HCT116 (cell line): ENCODE measurements around the gene EIF4E. TPM values are rescaled to one million over a fixed set of nuclear protein-coding genes. Genes with fewer than 3 reads are reported as not detected.

Experiments
- ATAC-seq: fragments of 200-7000 bp; cut with Tn5 transposase; 2 replicates; pipeline ENCODE4 v1.9.1; 2020; ENCODE audit warnings: mild to moderate bottlenecking, moderate library complexity
- BruUV-seq: library from RNA; stranded (reverse); fragments of 400-500 nt; replicated peaks from 2 replicates; lab custom pipeline; 2021; lab: Mats Ljungman, UMichigan
- CTCF ChIA-PET: fragments of 300-600 bp; sonication (Branson Sonifier 250); formaldehyde crosslinking; loops from one replicate; lab custom pipeline; 2021; ENCODE audit warnings: antibody characterized with exemption; lab: Charles Lee
- POLR2A ChIA-PET: fragments of 300-600, 350-600 bp; sonication (Branson Sonifier 250); formaldehyde crosslinking; loops from one replicate; lab custom pipeline; 2021; ENCODE audit warnings: antibody characterized with exemption; lab: Charles Lee
- RAD21 ChIA-PET, 2 experiments: fragments of 300-600 bp; sonication (Branson Sonifier 250); formaldehyde crosslinking; loops; one replicate each; lab custom pipeline; 2023; ENCODE audit warnings: low total read pairs in 2 of 2; ENCODE audit not compliant: uncharacterized antibody in 2 of 2, unreplicated experiment in 2 of 2, low non-redundant PET in 1 of 2; lab: Charles Lee
- DNase-seq: peaks from one replicate; pipeline ENCODE4 v3.0.0-alpha.2; 2010; ENCODE audit warnings: low read depth, low spot score
- H2AFZ ChIP-seq: fragments of 200-600 bp; shearing (Covaris generic), sonication (generic); 2 replicates; pipeline ENCODE4 v1.6.1; 2017; ENCODE audit warnings: low read depth, mixed run types, mixed read lengths, antibody characterized with exemption, low read length; ENCODE audit not compliant: poor library complexity, severe bottlenecking
- H3K27ac ChIP-seq: 2 replicates; pipeline ENCODE4 v1.5.1; 2012; ENCODE audit warnings: low read depth, low read length
- H3K27me3 ChIP-seq: fragments of 200-600 bp; sonication (generic); 2 replicates; pipeline ENCODE4 v1.6.1; 2016; ENCODE audit warnings: mixed run types, low read length, mixed read lengths; ENCODE audit not compliant: insufficient read depth
- H3K36me3 ChIP-seq, 2 experiments: fragments of 200-500 bp in 1 of 2; fragments of 200-600 bp in 1 of 2; sonication (Bioruptor generic) in 1 of 2; sonication (generic) in 1 of 2; 2 replicates each; pipeline versions ENCODE4 v1.5.1 to v1.6.1; 2014 to 2016; ENCODE audit warnings: low read length in 2 of 2, inconsistent platforms in 1 of 2, mixed read lengths in 1 of 2, mixed run types in 1 of 2; ENCODE audit not compliant: insufficient read depth in 2 of 2, control insufficient read depth in 1 of 2
- H3K4me1 ChIP-seq, 2 experiments: fragments of 200-600 bp in 1 of 2; sonication (generic) in 1 of 2; 2 replicates each; pipeline versions ENCODE4 v1.5.1 to v1.6.1; 2012 to 2017; ENCODE audit warnings: low read length in 2 of 2, inconsistent platforms in 1 of 2, mild to moderate bottlenecking in 1 of 2, mixed read lengths in 1 of 2, mixed run types in 1 of 2, moderate library complexity in 1 of 2; ENCODE audit not compliant: insufficient read depth in 2 of 2, control insufficient read depth in 1 of 2
- H3K4me2 ChIP-seq: fragments of 200-600 bp; sonication (generic); 2 replicates; pipeline ENCODE4 v1.6.1; 2017; ENCODE audit warnings: mixed run types, low read length, mixed read lengths
- H3K4me3 ChIP-seq, 2 experiments: fragments of 200-600 bp in 1 of 2; sonication (generic) in 1 of 2; replicated peaks in 1 of 2; 2 replicates each; pipeline ENCODE4 v1.5.1; 2011 to 2016; ENCODE audit warnings: low read length in 2 of 2, control low read depth in 1 of 2, low read depth in 1 of 2, mild to moderate bottlenecking in 1 of 2, mixed read lengths in 1 of 2, mixed run types in 1 of 2
- H3K79me2 ChIP-seq: fragments of 200-600 bp; sonication (generic); 2 replicates; pipeline ENCODE4 v1.6.1; 2017; ENCODE audit warnings: mild to moderate bottlenecking, mixed run types, low read length, moderate library complexity, mixed read lengths; ENCODE audit not compliant: insufficient read depth
- H3K9ac ChIP-seq: fragments of 200-600 bp; sonication (generic); 2 replicates; pipeline ENCODE4 v1.6.1; 2016; ENCODE audit warnings: low read length, mixed read lengths
- H3K9me2 ChIP-seq: fragments of 200-600 bp; sonication (generic), shearing (Covaris generic); 2 replicates; pipeline ENCODE4 v1.6.1; 2017; ENCODE audit warnings: mixed run types, mild to moderate bottlenecking, moderate library complexity; ENCODE audit not compliant: insufficient read depth
- H3K9me3 ChIP-seq, 2 experiments: fragments of 200-500 bp in 1 of 2; fragments of 200-600 bp in 1 of 2; sonication (Bioruptor generic) in 1 of 2; sonication (generic) in 1 of 2; 2 replicates each; pipeline ENCODE4 v1.6.1; 2014 to 2017; ENCODE audit warnings: low read length in 2 of 2, mixed read lengths in 2 of 2, inconsistent platforms in 1 of 2, low read depth in 1 of 2, mild to moderate bottlenecking in 1 of 2, mixed run types in 1 of 2, moderate library complexity in 1 of 2; ENCODE audit not compliant: control insufficient read depth in 1 of 2, insufficient read depth in 1 of 2
- H4K20me1 ChIP-seq: fragments of 200-600 bp; sonication (generic), shearing (Covaris generic); 2 replicates; pipeline ENCODE4 v1.6.1; 2017; ENCODE audit warnings: mixed run types, mild to moderate bottlenecking, moderate library complexity; ENCODE audit not compliant: insufficient read depth
- CBX3 ChIP-seq: IDR thresholded peaks from 2 replicates; pipeline ENCODE4 v1.6.1; 2012; ENCODE audit warnings: low read depth
- CEBPB ChIP-seq: IDR thresholded peaks from 2 replicates; pipeline ENCODE4 v1.6.1; 2012; ENCODE audit warnings: low read depth
- EGR1 ChIP-seq: IDR thresholded peaks from 2 replicates; pipeline ENCODE4 v1.6.1; 2012; ENCODE audit warnings: low read depth
- ELF1 ChIP-seq: IDR thresholded peaks from 2 replicates; pipeline ENCODE4 v1.6.1; 2012; ENCODE audit warnings: low read depth, borderline replicate concordance
- EZH2 ChIP-seq: fragments of 200-600 bp; sonication (generic); IDR thresholded peaks from 2 replicates; pipeline ENCODE4 v1.6.1; 2017; ENCODE audit warnings: antibody characterized with exemption, mixed run types
- JUND ChIP-seq: IDR thresholded peaks from 2 replicates; pipeline ENCODE4 v1.6.1; 2012
- POLR2A ChIP-seq: IDR thresholded peaks from 2 replicates; pipeline ENCODE4 v1.7.0; 2011; ENCODE audit warnings: borderline replicate concordance; ENCODE audit not compliant: insufficient read depth, insufficient read length; ENCODE audit errors: extremely low read depth
- POLR2AphosphoS5 ChIP-seq: IDR thresholded peaks from 2 replicates; pipeline ENCODE4 v1.6.1; 2011; ENCODE audit warnings: mild to moderate bottlenecking, low read depth, low read length, moderate library complexity
- SIN3A ChIP-seq: IDR thresholded peaks from 2 replicates; pipeline ENCODE4 v1.6.1; 2012; ENCODE audit warnings: low read depth
- SRF ChIP-seq: IDR thresholded peaks from 2 replicates; pipeline ENCODE4 v1.6.1; 2012; ENCODE audit warnings: low read depth
- TCF7L2 ChIP-seq: IDR thresholded peaks from 2 replicates; pipeline ENCODE4 v1.7.0; 2011; ENCODE audit warnings: borderline replicate concordance, inconsistent platforms; ENCODE audit not compliant: insufficient read depth, insufficient read length; ENCODE audit errors: extremely low read depth
- YY1 ChIP-seq: IDR thresholded peaks from 2 replicates; pipeline ENCODE4 v1.6.1; 2011; ENCODE audit warnings: low read length, low read depth, moderate library complexity, mild to moderate bottlenecking; ENCODE audit not compliant: insufficient replicate concordance; ENCODE audit errors: extremely low read depth
- ZFX ChIP-seq: fragments of 450-650 bp; IDR thresholded peaks from 2 replicates; pipeline ENCODE4 v1.6.1; 2017
- ZNF274 ChIP-seq: fragments of 200-500 bp; sonication (Bioruptor generic); IDR thresholded peaks from 2 replicates; pipeline ENCODE4 v1.6.1; 2014; ENCODE audit warnings: mild to moderate bottlenecking, low read depth, low read length, inconsistent platforms
- intact Hi-C: fragments of 100-400 bp; cut with micrococcal nuclease; formaldehyde crosslinking; loops from 2 replicates; pipeline ENCODE4 v1.10.0; 2022
- total RNA-seq: library from RNA; stranded (reverse); gene quantifications from one replicate; pipeline ENCODE4 v1.2.1, GENCODE V29; 2021; ENCODE audit not compliant: unreplicated experiment
- TF ChIP-seq, protein P1 (sequence below): IDR thresholded peaks from 2 replicates; pipeline ENCODE4 v1.6.1; 2012
- TF ChIP-seq, protein P2 (sequence below): IDR thresholded peaks from 2 replicates; pipeline ENCODE4 v1.6.1; 2012; ENCODE audit warnings: low read depth
- TF ChIP-seq, protein P3 (sequence below): IDR thresholded peaks from 2 replicates; pipeline ENCODE4 v1.6.1; 2012
- TF ChIP-seq, protein P4 (sequence below), 3 experiments: fragments of 200-600 bp in 1 of 3; sonication (generic) in 1 of 3; IDR thresholded peaks in 2 of 3; conservative IDR thresholded peaks in 1 of 3; 2 replicates each; pipeline ENCODE4 v1.5.1; 2012 to 2017; ENCODE audit warnings: low read depth in 2 of 3, low read length in 2 of 3, antibody characterized with exemption in 1 of 3, borderline replicate concordance in 1 of 3, control low read depth in 1 of 3, mild to moderate bottlenecking in 1 of 3, mixed read lengths in 1 of 3, mixed run types in 1 of 3, moderate library complexity in 1 of 3; ENCODE audit not compliant: insufficient read depth in 1 of 3
- TF ChIP-seq, protein P5 (sequence below): IDR thresholded peaks from 2 replicates; pipeline ENCODE4 v1.6.1; 2011; ENCODE audit warnings: mild to moderate bottlenecking, low read length, moderate library complexity; ENCODE audit not compliant: insufficient replicate concordance; ENCODE audit errors: extremely low read depth

EIF4E gene
- total RNA-seq, 1 experiment from 2014 or later: 148 TPM

DNA sequence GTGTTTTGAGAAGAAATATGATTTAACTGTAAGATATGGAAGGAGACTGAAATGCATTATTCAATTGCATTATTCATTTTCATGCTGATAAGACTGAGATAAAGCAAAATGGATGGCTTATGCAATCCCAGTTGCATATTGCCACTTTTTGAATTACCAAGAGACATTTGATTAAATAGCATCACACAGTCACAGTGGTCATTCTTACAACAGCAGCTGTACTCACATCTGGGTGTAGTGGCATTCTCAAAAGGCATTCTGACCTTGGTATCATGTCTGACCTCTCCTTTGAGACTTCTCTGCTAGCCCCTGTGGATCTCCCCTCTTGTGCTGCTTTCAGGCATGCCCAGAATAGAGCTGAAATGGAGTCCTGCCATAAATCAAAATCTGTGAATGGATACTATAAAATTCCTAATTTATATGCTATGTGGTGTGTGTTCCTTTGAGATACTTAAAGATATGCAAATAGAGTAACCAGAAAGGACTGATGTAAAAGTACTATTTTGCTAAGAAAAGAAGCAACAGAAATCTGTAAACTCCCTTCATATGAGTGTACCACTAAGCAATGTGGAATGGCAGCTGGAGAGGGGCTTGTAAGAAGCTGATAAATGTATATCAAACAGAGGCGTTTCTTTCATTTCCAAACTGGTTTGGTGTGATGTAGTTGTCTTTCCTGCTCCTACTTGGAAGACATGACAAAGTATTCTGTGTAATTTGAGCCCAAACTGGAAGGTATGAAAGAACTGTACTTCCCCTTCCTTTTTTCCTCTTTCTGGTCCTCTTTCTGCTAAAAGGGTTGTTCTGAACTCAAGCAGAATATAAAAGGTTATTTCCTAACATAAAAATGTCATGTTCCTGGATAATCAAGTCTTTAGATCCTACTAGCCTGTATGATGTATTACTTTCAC lies 41.2 kb upstream of the EIF4E start:
- no peaks in the 10 kb centered on the region for H3K4me1 ChIP-seq
- ATAC-seq (no peak), DNase-seq (no peak)
- no peaks in the 10 kb centered on the region for H3K9me3 ChIP-seq
- no peaks in the 10 kb centered on the region for H3K79me2 ChIP-seq
- H3K27me3 ChIP-seq: no peaks in the 10 kb centered on the region
- no peak overlapping the region for H3K9ac ChIP-seq
- no peaks in the 10 kb centered on the region for H3K9me2 ChIP-seq
- RAD21 ChIA-PET: no interaction called here
- no peak overlapping the region for H3K4me2 ChIP-seq
- no peak overlapping the region for H3K27ac ChIP-seq
- intact Hi-C loops: no loop called here
- no peak overlapping the region for H3K4me3 ChIP-seq
- no peaks in the 10 kb centered on the region for H4K20me1 ChIP-seq
- H3K36me3 ChIP-seq: no peaks in the 10 kb centered on the region
- POLR2A ChIA-PET: no interaction called here
- CTCF ChIA-PET: no interaction called here
- peak overlapping the region; percentile 43 for H2AFZ ChIP-seq
- BruUV-seq: no TSS peak
- TF ChIP-seq CEBPB (no peak), POLR2AphosphoS5 (no peak), ELF1 (no peak), POLR2A (no peak), EZH2 (no peak), ZFX (no peak), ZNF274 (no peak), CBX3 (no peak), SRF (no peak), SIN3A (no peak), EGR1 (no peak), TCF7L2 (no peak), YY1 (no peak), JUND (no peak)
- TF ChIP-seq, protein P1, sequence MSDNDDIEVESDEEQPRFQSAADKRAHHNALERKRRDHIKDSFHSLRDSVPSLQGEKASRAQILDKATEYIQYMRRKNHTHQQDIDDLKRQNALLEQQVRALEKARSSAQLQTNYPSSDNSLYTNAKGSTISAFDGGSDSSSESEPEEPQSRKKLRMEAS: no peak
- TF ChIP-seq, protein P2, sequence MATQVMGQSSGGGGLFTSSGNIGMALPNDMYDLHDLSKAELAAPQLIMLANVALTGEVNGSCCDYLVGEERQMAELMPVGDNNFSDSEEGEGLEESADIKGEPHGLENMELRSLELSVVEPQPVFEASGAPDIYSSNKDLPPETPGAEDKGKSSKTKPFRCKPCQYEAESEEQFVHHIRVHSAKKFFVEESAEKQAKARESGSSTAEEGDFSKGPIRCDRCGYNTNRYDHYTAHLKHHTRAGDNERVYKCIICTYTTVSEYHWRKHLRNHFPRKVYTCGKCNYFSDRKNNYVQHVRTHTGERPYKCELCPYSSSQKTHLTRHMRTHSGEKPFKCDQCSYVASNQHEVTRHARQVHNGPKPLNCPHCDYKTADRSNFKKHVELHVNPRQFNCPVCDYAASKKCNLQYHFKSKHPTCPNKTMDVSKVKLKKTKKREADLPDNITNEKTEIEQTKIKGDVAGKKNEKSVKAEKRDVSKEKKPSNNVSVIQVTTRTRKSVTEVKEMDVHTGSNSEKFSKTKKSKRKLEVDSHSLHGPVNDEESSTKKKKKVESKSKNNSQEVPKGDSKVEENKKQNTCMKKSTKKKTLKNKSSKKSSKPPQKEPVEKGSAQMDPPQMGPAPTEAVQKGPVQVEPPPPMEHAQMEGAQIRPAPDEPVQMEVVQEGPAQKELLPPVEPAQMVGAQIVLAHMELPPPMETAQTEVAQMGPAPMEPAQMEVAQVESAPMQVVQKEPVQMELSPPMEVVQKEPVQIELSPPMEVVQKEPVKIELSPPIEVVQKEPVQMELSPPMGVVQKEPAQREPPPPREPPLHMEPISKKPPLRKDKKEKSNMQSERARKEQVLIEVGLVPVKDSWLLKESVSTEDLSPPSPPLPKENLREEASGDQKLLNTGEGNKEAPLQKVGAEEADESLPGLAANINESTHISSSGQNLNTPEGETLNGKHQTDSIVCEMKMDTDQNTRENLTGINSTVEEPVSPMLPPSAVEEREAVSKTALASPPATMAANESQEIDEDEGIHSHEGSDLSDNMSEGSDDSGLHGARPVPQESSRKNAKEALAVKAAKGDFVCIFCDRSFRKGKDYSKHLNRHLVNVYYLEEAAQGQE: no peak
- TF ChIP-seq, protein P3, sequence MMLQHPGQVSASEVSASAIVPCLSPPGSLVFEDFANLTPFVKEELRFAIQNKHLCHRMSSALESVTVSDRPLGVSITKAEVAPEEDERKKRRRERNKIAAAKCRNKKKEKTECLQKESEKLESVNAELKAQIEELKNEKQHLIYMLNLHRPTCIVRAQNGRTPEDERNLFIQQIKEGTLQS: no peak
- TF ChIP-seq, protein P4, sequence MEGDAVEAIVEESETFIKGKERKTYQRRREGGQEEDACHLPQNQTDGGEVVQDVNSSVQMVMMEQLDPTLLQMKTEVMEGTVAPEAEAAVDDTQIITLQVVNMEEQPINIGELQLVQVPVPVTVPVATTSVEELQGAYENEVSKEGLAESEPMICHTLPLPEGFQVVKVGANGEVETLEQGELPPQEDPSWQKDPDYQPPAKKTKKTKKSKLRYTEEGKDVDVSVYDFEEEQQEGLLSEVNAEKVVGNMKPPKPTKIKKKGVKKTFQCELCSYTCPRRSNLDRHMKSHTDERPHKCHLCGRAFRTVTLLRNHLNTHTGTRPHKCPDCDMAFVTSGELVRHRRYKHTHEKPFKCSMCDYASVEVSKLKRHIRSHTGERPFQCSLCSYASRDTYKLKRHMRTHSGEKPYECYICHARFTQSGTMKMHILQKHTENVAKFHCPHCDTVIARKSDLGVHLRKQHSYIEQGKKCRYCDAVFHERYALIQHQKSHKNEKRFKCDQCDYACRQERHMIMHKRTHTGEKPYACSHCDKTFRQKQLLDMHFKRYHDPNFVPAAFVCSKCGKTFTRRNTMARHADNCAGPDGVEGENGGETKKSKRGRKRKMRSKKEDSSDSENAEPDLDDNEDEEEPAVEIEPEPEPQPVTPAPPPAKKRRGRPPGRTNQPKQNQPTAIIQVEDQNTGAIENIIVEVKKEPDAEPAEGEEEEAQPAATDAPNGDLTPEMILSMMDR (IDR thresholded peaks at IDR 0.05 in 2 of 3, conservative IDR thresholded peaks at IDR 0.05 in 1 of 3; ENCODE audit: borderline replicate concordance in 1 of 3, insufficient read depth in 1 of 3, low read depth in 2 of 3, low read length in 2 of 3): no peak
- TF ChIP-seq, protein P5, sequence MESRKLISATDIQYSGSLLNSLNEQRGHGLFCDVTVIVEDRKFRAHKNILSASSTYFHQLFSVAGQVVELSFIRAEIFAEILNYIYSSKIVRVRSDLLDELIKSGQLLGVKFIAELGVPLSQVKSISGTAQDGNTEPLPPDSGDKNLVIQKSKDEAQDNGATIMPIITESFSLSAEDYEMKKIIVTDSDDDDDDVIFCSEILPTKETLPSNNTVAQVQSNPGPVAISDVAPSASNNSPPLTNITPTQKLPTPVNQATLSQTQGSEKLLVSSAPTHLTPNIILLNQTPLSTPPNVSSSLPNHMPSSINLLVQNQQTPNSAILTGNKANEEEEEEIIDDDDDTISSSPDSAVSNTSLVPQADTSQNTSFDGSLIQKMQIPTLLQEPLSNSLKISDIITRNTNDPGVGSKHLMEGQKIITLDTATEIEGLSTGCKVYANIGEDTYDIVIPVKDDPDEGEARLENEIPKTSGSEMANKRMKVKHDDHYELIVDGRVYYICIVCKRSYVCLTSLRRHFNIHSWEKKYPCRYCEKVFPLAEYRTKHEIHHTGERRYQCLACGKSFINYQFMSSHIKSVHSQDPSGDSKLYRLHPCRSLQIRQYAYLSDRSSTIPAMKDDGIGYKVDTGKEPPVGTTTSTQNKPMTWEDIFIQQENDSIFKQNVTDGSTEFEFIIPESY: no peak
